SK-N-SH (cell line): Measurements from ENCODE around the gene DGLUCY. TPM values are rescaled to one million over a fixed set of nuclear protein-coding genes. Genes with fewer than 3 reads are reported as not detected.

Experiments
- CTCF ChIA-PET: fragments of 300-600, 350-600 bp; formaldehyde crosslinking; extraction: SDS; loops from one replicate; lab custom pipeline; 2021; lab: Yijun Ruan, JAX
- POLR2A ChIA-PET: fragments of 350-600 bp; sonication (Branson Sonifier 250); formaldehyde crosslinking; extraction: SDS; loops from one replicate; lab custom pipeline; 2020; ENCODE audit warnings: antibody characterized with exemption, inconsistent platforms; lab: Yijun Ruan, JAX
- DNase-seq: peaks from one replicate; pipeline ENCODE4 v3.0.0; 2012
- H2AFZ ChIP-seq: fragments of 200-600 bp; sonication (generic); 2 replicates; pipeline ENCODE4 v1.8.1; 2016; ENCODE audit warnings: antibody characterized with exemption, mild to moderate bottlenecking, low read depth
- H3F3A ChIP-seq: fragments of 200-600 bp; sonication (generic); replicated peaks from 2 replicates; pipeline ENCODE3; 2016; ENCODE audit warnings: antibody characterized with exemption, mild to moderate bottlenecking; ENCODE audit not compliant: insufficient read depth
- H3K27ac ChIP-seq, 2 experiments: fragments of 200-500 bp in 1 of 2; fragments of 200-600 bp in 1 of 2; sonication (Bioruptor generic) in 1 of 2; sonication (generic), shearing (Covaris generic) in 1 of 2; 2 replicates each; pipeline versions ENCODE4 v1.5.1 to v1.6.1; 2014 to 2016; ENCODE audit warnings: low read depth in 2 of 2, inconsistent platforms in 1 of 2, low read length in 1 of 2, mild to moderate bottlenecking in 1 of 2, mixed read lengths in 1 of 2
- H3K27me3 ChIP-seq: fragments of 200-600 bp; sonication (generic), shearing (Covaris generic); 2 replicates; pipeline ENCODE4 v1.6.1; 2016; ENCODE audit warnings: mixed run types; ENCODE audit not compliant: insufficient read depth
- H3K36me3 ChIP-seq, 2 experiments: fragments of 200-500 bp in 1 of 2; fragments of 200-600 bp in 1 of 2; sonication (Bioruptor generic) in 1 of 2; sonication (generic) in 1 of 2; replicated peaks in 1 of 2; 2 replicates each; pipeline versions ENCODE3 to v1.5.1; 2014 to 2016; ENCODE audit warnings: low read length in 1 of 2, mild to moderate bottlenecking in 1 of 2; ENCODE audit not compliant: insufficient read depth in 2 of 2, control insufficient read depth in 1 of 2
- H3K4me1 ChIP-seq, 2 experiments: fragments of 200-500 bp in 1 of 2; fragments of 200-600 bp in 1 of 2; sonication (Bioruptor generic) in 1 of 2; sonication (generic), shearing (Covaris generic) in 1 of 2; 2 replicates each; pipeline versions ENCODE4 v1.5.1 to v1.6.1; 2014 to 2016; ENCODE audit warnings: low read depth in 1 of 2, low read length in 1 of 2, mixed run types in 1 of 2; ENCODE audit not compliant: insufficient read depth in 2 of 2, control insufficient read depth in 1 of 2
- H3K4me2 ChIP-seq: fragments of 200-600 bp; sonication (generic), shearing (Covaris generic); 2 replicates; pipeline ENCODE4 v1.6.1; 2017; ENCODE audit warnings: mixed run types
- H3K4me3 ChIP-seq, 2 experiments: fragments of 200-500 bp in 1 of 2; fragments of 200-600 bp in 1 of 2; sonication (Bioruptor generic) in 1 of 2; sonication (generic), shearing (Covaris generic) in 1 of 2; 2 replicates each; pipeline versions ENCODE4 v1.5.1 to v1.8.1; 2014 to 2016; ENCODE audit warnings: low read depth in 2 of 2, inconsistent platforms in 1 of 2, low read length in 1 of 2, mild to moderate bottlenecking in 1 of 2, mixed read lengths in 1 of 2, moderate library complexity in 1 of 2
- H3K79me2 ChIP-seq: fragments of 200-600 bp; sonication (generic); 2 replicates; pipeline ENCODE4 v1.8.1; 2017; ENCODE audit warnings: mild to moderate bottlenecking; ENCODE audit not compliant: insufficient read depth
- H3K9ac ChIP-seq: fragments of 200-600 bp; sonication (generic); 2 replicates; pipeline ENCODE4 v1.6.1; 2017; ENCODE audit warnings: mixed run types
- H3K9me2 ChIP-seq: fragments of 200-600 bp; sonication (generic); 2 replicates; pipeline ENCODE4 v1.6.1; 2017; ENCODE audit warnings: mixed run types
- H3K9me3 ChIP-seq: fragments of 200-600 bp; sonication (generic); 2 replicates; pipeline ENCODE4 v1.6.1; 2017; ENCODE audit warnings: mixed run types, mild to moderate bottlenecking, moderate library complexity
- H4K20me1 ChIP-seq: fragments of 200-600 bp; sonication (generic); 2 replicates; pipeline ENCODE4 v1.6.1; 2017; ENCODE audit warnings: mild to moderate bottlenecking, mixed run types; ENCODE audit not compliant: insufficient read depth
- CHD2 ChIP-seq: fragments of 150-350 bp; IDR thresholded peaks from 2 replicates; pipeline ENCODE4 v1.6.1; 2018; ENCODE audit warnings: low read length; ENCODE audit not compliant: partially characterized antibody
- EP300 ChIP-seq, 2 experiments: IDR thresholded peaks; 2 replicates each; pipeline versions ENCODE4 v1.4.0 to v1.6.1; 2012; ENCODE audit warnings: borderline replicate concordance in 1 of 2, low read depth in 1 of 2, low read length in 1 of 2
- FOSL2 ChIP-seq: IDR thresholded peaks from 2 replicates; pipeline ENCODE4 v1.4.0; 2012; ENCODE audit warnings: low read depth, mild to moderate bottlenecking, moderate library complexity, borderline replicate concordance
- FOXJ3 ChIP-seq: sonication (generic); formaldehyde crosslinking; IDR thresholded peaks from 2 replicates; pipeline ENCODE4 v1.5.1; 2020; ENCODE audit warnings: mild to moderate bottlenecking, missing genetic modification reagents
- GABPA ChIP-seq: IDR thresholded peaks from 2 replicates; pipeline ENCODE4 v1.4.0; 2012; ENCODE audit warnings: low read depth, mild to moderate bottlenecking
- GATA2 ChIP-seq: sonication (generic); formaldehyde crosslinking; IDR thresholded peaks from 2 replicates; pipeline ENCODE4 v1.5.0; 2020; ENCODE audit warnings: mild to moderate bottlenecking, missing genetic modification reagents
- JUND ChIP-seq: IDR thresholded peaks from 2 replicates; pipeline ENCODE4 v1.4.0; 2012
- MEF2A ChIP-seq: IDR thresholded peaks from 2 replicates; pipeline ENCODE4 v1.4.0; 2012; ENCODE audit warnings: low read depth, borderline replicate concordance
- NRF1 ChIP-seq: IDR thresholded peaks from 2 replicates; pipeline ENCODE4 v1.6.1; 2012; ENCODE audit warnings: low read depth, mild to moderate bottlenecking, low read length
- RCOR1 ChIP-seq: fragments of 150-350 bp; IDR thresholded peaks from 2 replicates; pipeline ENCODE4 v1.6.1; 2017; ENCODE audit warnings: antibody characterized with exemption, low read length
- RFX5 ChIP-seq: IDR thresholded peaks from 2 replicates; pipeline ENCODE4 v1.6.1; 2012; ENCODE audit warnings: mild to moderate bottlenecking, improper control_type of control experiment, low read length
- SIN3A ChIP-seq: IDR thresholded peaks from 2 replicates; pipeline ENCODE4 v1.6.1; 2012; ENCODE audit warnings: low read depth, mild to moderate bottlenecking, low read length, moderate library complexity, borderline replicate concordance
- TAF1 ChIP-seq: IDR thresholded peaks from 2 replicates; pipeline ENCODE4 v1.6.1; 2012; ENCODE audit warnings: low read depth, mild to moderate bottlenecking, low read length, moderate library complexity, borderline replicate concordance
- WGBS: methylation state at CpG from one replicate; pipeline ENCODE4 v1.1.6; 2017; ENCODE audit warnings: low lambda C conversion rate; 5-methylcytosine and 5-hydroxymethylcytosine counted together
- polyA plus RNA-seq, 3 experiments: library from polyadenylated mRNA; depleted of rRNA; stranded (reverse); fragments of >200 nt; gene quantifications; 2 replicates each; pipeline ENCODE4 v1.2.3, GENCODE V29; 2012
- TF ChIP-seq, protein P1 (sequence below): fragments of 200-600 bp; sonication (generic); IDR thresholded peaks from 2 replicates; pipeline ENCODE4 v1.6.1; 2017; ENCODE audit warnings: antibody characterized with exemption, mild to moderate bottlenecking, moderate library complexity
- TF ChIP-seq, protein P2 (sequence below): IDR thresholded peaks from 2 replicates; pipeline ENCODE4 v1.4.0; 2012; ENCODE audit warnings: low read depth, borderline replicate concordance
- TF ChIP-seq, protein P3 (sequence below): IDR thresholded peaks from 2 replicates; pipeline ENCODE4 v1.4.0; 2012; ENCODE audit warnings: low read depth, borderline replicate concordance
- TF ChIP-seq, protein P4 (sequence below): fragments of 150-350 bp; IDR thresholded peaks from 2 replicates; pipeline ENCODE4 v1.6.1; 2016; ENCODE audit warnings: mild to moderate bottlenecking, low read depth, low read length

DGLUCY gene
- polyA plus RNA-seq, 1 of the 3 experiments (the other 2 are of a cell fraction): 17.2 TPM

DNA sequence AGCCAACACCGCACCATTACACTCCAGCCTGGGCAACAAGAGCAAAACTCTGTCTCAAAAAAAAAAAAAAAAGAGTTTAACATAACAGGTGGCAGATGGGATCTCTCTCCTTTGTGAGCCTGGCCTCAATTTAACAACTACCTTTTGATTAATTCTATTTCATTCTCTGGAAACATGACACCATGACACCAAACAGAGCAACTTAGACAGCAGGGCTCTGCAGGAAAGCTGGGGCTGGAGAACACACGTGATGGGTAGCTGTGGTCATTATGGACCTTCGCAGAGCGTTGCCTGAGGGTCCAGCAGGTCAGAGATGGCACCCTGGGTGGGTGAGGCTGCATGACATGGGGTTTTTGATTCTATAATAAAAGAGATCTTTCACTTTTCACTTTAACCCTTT lies 1.7 kb upstream of the DGLUCY start:
- 93% methylated on average over 4 of the region's 4 CpGs for WGBS
- Histone ChIP-seq H3K79me2 (no peaks in the 10 kb centered on the region), H3K27ac (no peak overlapping the region; a peak in 1 of 4 replicates), H3K27me3 (no peaks in the 10 kb centered on the region), H3K36me3 (no peaks in the 10 kb centered on the region), H3K9ac (no peak overlapping the region), H4K20me1 (no peaks in the 10 kb centered on the region), H2AFZ (no peak overlapping the region), H3F3A (no peaks in the 10 kb centered on the region), H3K4me3 (no peak overlapping the region), H3K4me2 (no peak overlapping the region), H3K9me2 (no peaks in the 10 kb centered on the region), H3K9me3 (no peaks in the 10 kb centered on the region), H3K4me1 (peaks cover 5 to 33% of the 10 kb centered on the region in 2 experiments; a peak in 3 of 4 replicates)
- ChIA-PET POLR2A (interaction anchor here (0.6 kb wide), 1 partner anchor 494 kb away, joined by 3 read pairs; no protein-coding TSS in a partner anchor), CTCF (interaction anchor here (1.1 kb wide), 1 partner anchor 61 kb away, joined by 3 read pairs; no protein-coding TSS in a partner anchor)
- TF ChIP-seq RCOR1 (peak; percentile 42; the same call in 1 of the 2 replicates), CHD2 (peak; percentile 32), EP300 (IDR thresholded peaks at IDR 0.05; ENCODE audit: borderline replicate concordance in 1 of 2, low read depth in 1 of 2, low read length in 1 of 2) (peak in 1 of 2 experiments; percentile 51; a peak in 1 of 4 replicates), GATA2 (peak; percentile 50; the same call in 1 of the 2 replicates), NRF1 (no peak), JUND (no peak)
- TF ChIP-seq, protein P1, sequence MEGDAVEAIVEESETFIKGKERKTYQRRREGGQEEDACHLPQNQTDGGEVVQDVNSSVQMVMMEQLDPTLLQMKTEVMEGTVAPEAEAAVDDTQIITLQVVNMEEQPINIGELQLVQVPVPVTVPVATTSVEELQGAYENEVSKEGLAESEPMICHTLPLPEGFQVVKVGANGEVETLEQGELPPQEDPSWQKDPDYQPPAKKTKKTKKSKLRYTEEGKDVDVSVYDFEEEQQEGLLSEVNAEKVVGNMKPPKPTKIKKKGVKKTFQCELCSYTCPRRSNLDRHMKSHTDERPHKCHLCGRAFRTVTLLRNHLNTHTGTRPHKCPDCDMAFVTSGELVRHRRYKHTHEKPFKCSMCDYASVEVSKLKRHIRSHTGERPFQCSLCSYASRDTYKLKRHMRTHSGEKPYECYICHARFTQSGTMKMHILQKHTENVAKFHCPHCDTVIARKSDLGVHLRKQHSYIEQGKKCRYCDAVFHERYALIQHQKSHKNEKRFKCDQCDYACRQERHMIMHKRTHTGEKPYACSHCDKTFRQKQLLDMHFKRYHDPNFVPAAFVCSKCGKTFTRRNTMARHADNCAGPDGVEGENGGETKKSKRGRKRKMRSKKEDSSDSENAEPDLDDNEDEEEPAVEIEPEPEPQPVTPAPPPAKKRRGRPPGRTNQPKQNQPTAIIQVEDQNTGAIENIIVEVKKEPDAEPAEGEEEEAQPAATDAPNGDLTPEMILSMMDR: no peak
- DNase-seq: no peak

GRCh38 chr14:91114079-91115065 lies 499 bp downstream of the DGLUCY start:
- DNase-seq: peak; percentile 29
- H3K9me3 ChIP-seq: no peaks in the 10 kb centered on the region
- H3F3A ChIP-seq: no peaks in the 10 kb centered on the region
- H4K20me1 ChIP-seq: no peaks in the 10 kb centered on the region
- peak overlapping the region; percentile 93 for H2AFZ ChIP-seq
- peak overlapping the region; percentile 37 to 84; a peak in 3 of 4 replicates for H3K27ac ChIP-seq
- ChIA-PET POLR2A (interaction anchor here (0.6 to 1.4 kb wide), 2 partner anchors 54 to 227 kb away, joined by 3 to 9 read pairs; partner anchors contain the start of gene RPS6KA5), CTCF (interaction anchor here (1.4 to 2.3 kb wide), 3 partner anchors 57 to 212 kb away, joined by 5 to 10 read pairs (median 8); no protein-coding TSS in a partner anchor)
- peak overlapping the region; percentile 54 to 67 for H3K4me3 ChIP-seq
- peak overlapping the region; percentile 82 for H3K4me2 ChIP-seq
- no peaks in the 10 kb centered on the region for H3K79me2 ChIP-seq
- no peaks in the 10 kb centered on the region for H3K27me3 ChIP-seq
- 42% methylated on average over 13 of the region's 18 CpGs for WGBS
- peak overlapping the region; percentile 65 for H3K9ac ChIP-seq
- no peaks in the 10 kb centered on the region for H3K36me3 ChIP-seq
- H3K9me2 ChIP-seq: no peaks in the 10 kb centered on the region
- peaks cover 6 to 28% of the 10 kb centered on the region in 2 experiments; a peak in 3 of 4 replicates for H3K4me1 ChIP-seq
- TF ChIP-seq GABPA (no peak), EP300 (IDR thresholded peaks at IDR 0.05; ENCODE audit: borderline replicate concordance in 1 of 2, low read depth in 1 of 2, low read length in 1 of 2) (no peak), JUND (no peak), SIN3A (peak; percentile 26; the same call in 1 of the 2 replicates), TAF1 (no peak), RFX5 (no peak), FOSL2 (no peak), FOXJ3 (CRISPR knock-in tag) (no peak), MEF2A (no peak)
- TF ChIP-seq, protein P2, sequence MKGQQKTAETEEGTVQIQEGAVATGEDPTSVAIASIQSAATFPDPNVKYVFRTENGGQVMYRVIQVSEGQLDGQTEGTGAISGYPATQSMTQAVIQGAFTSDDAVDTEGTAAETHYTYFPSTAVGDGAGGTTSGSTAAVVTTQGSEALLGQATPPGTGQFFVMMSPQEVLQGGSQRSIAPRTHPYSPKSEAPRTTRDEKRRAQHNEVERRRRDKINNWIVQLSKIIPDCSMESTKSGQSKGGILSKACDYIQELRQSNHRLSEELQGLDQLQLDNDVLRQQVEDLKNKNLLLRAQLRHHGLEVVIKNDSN: peak; percentile 79; the same call in 1 of the 2 replicates
- TF ChIP-seq, protein P3, sequence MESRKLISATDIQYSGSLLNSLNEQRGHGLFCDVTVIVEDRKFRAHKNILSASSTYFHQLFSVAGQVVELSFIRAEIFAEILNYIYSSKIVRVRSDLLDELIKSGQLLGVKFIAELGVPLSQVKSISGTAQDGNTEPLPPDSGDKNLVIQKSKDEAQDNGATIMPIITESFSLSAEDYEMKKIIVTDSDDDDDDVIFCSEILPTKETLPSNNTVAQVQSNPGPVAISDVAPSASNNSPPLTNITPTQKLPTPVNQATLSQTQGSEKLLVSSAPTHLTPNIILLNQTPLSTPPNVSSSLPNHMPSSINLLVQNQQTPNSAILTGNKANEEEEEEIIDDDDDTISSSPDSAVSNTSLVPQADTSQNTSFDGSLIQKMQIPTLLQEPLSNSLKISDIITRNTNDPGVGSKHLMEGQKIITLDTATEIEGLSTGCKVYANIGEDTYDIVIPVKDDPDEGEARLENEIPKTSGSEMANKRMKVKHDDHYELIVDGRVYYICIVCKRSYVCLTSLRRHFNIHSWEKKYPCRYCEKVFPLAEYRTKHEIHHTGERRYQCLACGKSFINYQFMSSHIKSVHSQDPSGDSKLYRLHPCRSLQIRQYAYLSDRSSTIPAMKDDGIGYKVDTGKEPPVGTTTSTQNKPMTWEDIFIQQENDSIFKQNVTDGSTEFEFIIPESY: no peak
- TF ChIP-seq, protein P4, sequence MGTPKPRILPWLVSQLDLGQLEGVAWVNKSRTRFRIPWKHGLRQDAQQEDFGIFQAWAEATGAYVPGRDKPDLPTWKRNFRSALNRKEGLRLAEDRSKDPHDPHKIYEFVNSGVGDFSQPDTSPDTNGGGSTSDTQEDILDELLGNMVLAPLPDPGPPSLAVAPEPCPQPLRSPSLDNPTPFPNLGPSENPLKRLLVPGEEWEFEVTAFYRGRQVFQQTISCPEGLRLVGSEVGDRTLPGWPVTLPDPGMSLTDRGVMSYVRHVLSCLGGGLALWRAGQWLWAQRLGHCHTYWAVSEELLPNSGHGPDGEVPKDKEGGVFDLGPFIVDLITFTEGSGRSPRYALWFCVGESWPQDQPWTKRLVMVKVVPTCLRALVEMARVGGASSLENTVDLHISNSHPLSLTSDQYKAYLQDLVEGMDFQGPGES: no peak
